SK-N-SH (cell line): ENCODE data around the gene SOD1. TPM values are rescaled to one million over a fixed set of nuclear protein-coding genes. Genes with fewer than 3 reads are reported as not detected.

Experiments used
- CTCF ChIA-PET: fragments of 300-600, 350-600 bp; formaldehyde crosslinking; extraction: SDS; loops from one replicate; lab custom pipeline; 2021; lab: Yijun Ruan, JAX
- POLR2A ChIA-PET: fragments of 350-600 bp; sonication (Branson Sonifier 250); formaldehyde crosslinking; extraction: SDS; loops from one replicate; lab custom pipeline; 2020; ENCODE audit warnings: antibody characterized with exemption, inconsistent platforms; lab: Yijun Ruan, JAX
- DNase-seq: peaks from one replicate; pipeline ENCODE4 v3.0.0; 2012
- H2AFZ ChIP-seq: fragments of 200-600 bp; sonication (generic); 2 replicates; pipeline ENCODE4 v1.8.1; 2016; ENCODE audit warnings: antibody characterized with exemption, mild to moderate bottlenecking, low read depth
- H3F3A ChIP-seq: fragments of 200-600 bp; sonication (generic); replicated peaks from 2 replicates; pipeline ENCODE3; 2016; ENCODE audit warnings: antibody characterized with exemption, mild to moderate bottlenecking; ENCODE audit not compliant: insufficient read depth
- H3K27ac ChIP-seq, 2 experiments: fragments of 200-500 bp in 1 of 2; fragments of 200-600 bp in 1 of 2; sonication (Bioruptor generic) in 1 of 2; sonication (generic), shearing (Covaris generic) in 1 of 2; 2 replicates each; pipeline versions ENCODE4 v1.5.1 to v1.6.1; 2014 to 2016; ENCODE audit warnings: low read depth in 2 of 2, inconsistent platforms in 1 of 2, low read length in 1 of 2, mild to moderate bottlenecking in 1 of 2, mixed read lengths in 1 of 2
- H3K27me3 ChIP-seq: fragments of 200-600 bp; sonication (generic), shearing (Covaris generic); 2 replicates; pipeline ENCODE4 v1.6.1; 2016; ENCODE audit warnings: mixed run types; ENCODE audit not compliant: insufficient read depth
- H3K36me3 ChIP-seq, 2 experiments: fragments of 200-500 bp in 1 of 2; fragments of 200-600 bp in 1 of 2; sonication (Bioruptor generic) in 1 of 2; sonication (generic) in 1 of 2; replicated peaks in 1 of 2; 2 replicates each; pipeline versions ENCODE3 to v1.5.1; 2014 to 2016; ENCODE audit warnings: low read length in 1 of 2, mild to moderate bottlenecking in 1 of 2; ENCODE audit not compliant: insufficient read depth in 2 of 2, control insufficient read depth in 1 of 2
- H3K4me1 ChIP-seq, 2 experiments: fragments of 200-500 bp in 1 of 2; fragments of 200-600 bp in 1 of 2; sonication (Bioruptor generic) in 1 of 2; sonication (generic), shearing (Covaris generic) in 1 of 2; 2 replicates each; pipeline versions ENCODE4 v1.5.1 to v1.6.1; 2014 to 2016; ENCODE audit warnings: low read depth in 1 of 2, low read length in 1 of 2, mixed run types in 1 of 2; ENCODE audit not compliant: insufficient read depth in 2 of 2, control insufficient read depth in 1 of 2
- H3K4me2 ChIP-seq: fragments of 200-600 bp; sonication (generic), shearing (Covaris generic); 2 replicates; pipeline ENCODE4 v1.6.1; 2017; ENCODE audit warnings: mixed run types
- H3K4me3 ChIP-seq, 2 experiments: fragments of 200-500 bp in 1 of 2; fragments of 200-600 bp in 1 of 2; sonication (Bioruptor generic) in 1 of 2; sonication (generic), shearing (Covaris generic) in 1 of 2; 2 replicates each; pipeline versions ENCODE4 v1.5.1 to v1.8.1; 2014 to 2016; ENCODE audit warnings: low read depth in 2 of 2, inconsistent platforms in 1 of 2, low read length in 1 of 2, mild to moderate bottlenecking in 1 of 2, mixed read lengths in 1 of 2, moderate library complexity in 1 of 2
- H3K79me2 ChIP-seq: fragments of 200-600 bp; sonication (generic); 2 replicates; pipeline ENCODE4 v1.8.1; 2017; ENCODE audit warnings: mild to moderate bottlenecking; ENCODE audit not compliant: insufficient read depth
- H3K9ac ChIP-seq: fragments of 200-600 bp; sonication (generic); 2 replicates; pipeline ENCODE4 v1.6.1; 2017; ENCODE audit warnings: mixed run types
- H3K9me2 ChIP-seq: fragments of 200-600 bp; sonication (generic); 2 replicates; pipeline ENCODE4 v1.6.1; 2017; ENCODE audit warnings: mixed run types
- H3K9me3 ChIP-seq: fragments of 200-600 bp; sonication (generic); 2 replicates; pipeline ENCODE4 v1.6.1; 2017; ENCODE audit warnings: mixed run types, mild to moderate bottlenecking, moderate library complexity
- H4K20me1 ChIP-seq: fragments of 200-600 bp; sonication (generic); 2 replicates; pipeline ENCODE4 v1.6.1; 2017; ENCODE audit warnings: mild to moderate bottlenecking, mixed run types; ENCODE audit not compliant: insufficient read depth
- CTCF ChIP-seq: fragments of 200-600 bp; sonication (generic); IDR thresholded peaks from 2 replicates; pipeline ENCODE4 v1.6.1; 2017; ENCODE audit warnings: antibody characterized with exemption, mild to moderate bottlenecking, moderate library complexity
- EP300 ChIP-seq, 2 experiments: IDR thresholded peaks; 2 replicates each; pipeline versions ENCODE4 v1.4.0 to v1.6.1; 2012; ENCODE audit warnings: borderline replicate concordance in 1 of 2, low read depth in 1 of 2, low read length in 1 of 2
- FOSL2 ChIP-seq: IDR thresholded peaks from 2 replicates; pipeline ENCODE4 v1.4.0; 2012; ENCODE audit warnings: low read depth, mild to moderate bottlenecking, moderate library complexity, borderline replicate concordance
- FOXJ3 ChIP-seq: sonication (generic); formaldehyde crosslinking; IDR thresholded peaks from 2 replicates; pipeline ENCODE4 v1.5.1; 2020; ENCODE audit warnings: mild to moderate bottlenecking, missing genetic modification reagents
- GABPA ChIP-seq: IDR thresholded peaks from 2 replicates; pipeline ENCODE4 v1.4.0; 2012; ENCODE audit warnings: low read depth, mild to moderate bottlenecking
- JUND ChIP-seq: IDR thresholded peaks from 2 replicates; pipeline ENCODE4 v1.4.0; 2012
- MAX ChIP-seq: IDR thresholded peaks from 2 replicates; pipeline ENCODE4 v1.4.0; 2012; ENCODE audit warnings: low read depth
- PBX3 ChIP-seq: IDR thresholded peaks from 2 replicates; pipeline ENCODE4; 2012
- RFX5 ChIP-seq: IDR thresholded peaks from 2 replicates; pipeline ENCODE4 v1.6.1; 2012; ENCODE audit warnings: mild to moderate bottlenecking, improper control_type of control experiment, low read length
- RXRA ChIP-seq: IDR thresholded peaks from 2 replicates; pipeline ENCODE4 v1.4.0; 2012; ENCODE audit warnings: low read depth, mild to moderate bottlenecking, borderline replicate concordance
- SIN3A ChIP-seq: IDR thresholded peaks from 2 replicates; pipeline ENCODE4 v1.6.1; 2012; ENCODE audit warnings: low read depth, mild to moderate bottlenecking, low read length, moderate library complexity, borderline replicate concordance
- SMC3 ChIP-seq: IDR thresholded peaks from 2 replicates; pipeline ENCODE4 v1.6.1; 2012; ENCODE audit warnings: low read depth, low read length, improper control_type of control experiment
- TAF1 ChIP-seq: IDR thresholded peaks from 2 replicates; pipeline ENCODE4 v1.6.1; 2012; ENCODE audit warnings: low read depth, mild to moderate bottlenecking, low read length, moderate library complexity, borderline replicate concordance
- USF1 ChIP-seq: IDR thresholded peaks from 2 replicates; pipeline ENCODE4 v1.4.0; 2012; ENCODE audit warnings: low read depth, borderline replicate concordance
- USF2 ChIP-seq: fragments of 150-350 bp; IDR thresholded peaks from 2 replicates; pipeline ENCODE4 v1.6.1; 2017; ENCODE audit warnings: antibody characterized with exemption, low read length, low read depth, borderline replicate concordance
- ZBTB33 ChIP-seq: IDR thresholded peaks from 2 replicates; pipeline ENCODE4 v1.4.0; 2012; ENCODE audit warnings: low read depth, borderline replicate concordance
- WGBS: methylation state at CpG from one replicate; pipeline ENCODE4 v1.1.6; 2017; ENCODE audit warnings: low lambda C conversion rate; 5-methylcytosine and 5-hydroxymethylcytosine counted together
- polyA plus RNA-seq, 3 experiments: library from polyadenylated mRNA; depleted of rRNA; stranded (reverse); fragments of >200 nt; gene quantifications; 2 replicates each; pipeline ENCODE4 v1.2.3, GENCODE V29; 2012

SOD1 gene
- polyA plus RNA-seq, 1 of the 3 experiments (the other 2 are of a cell fraction) = 572 TPM

- TF ChIP-seq EP300 (IDR thresholded peaks at IDR 0.05; ENCODE audit: borderline replicate concordance in 1 of 2, low read depth in 1 of 2, low read length in 1 of 2) (no peak), JUND (no peak), MAX (no peak), FOSL2 (no peak), PBX3 (no peak), TAF1 (no peak), RXRA (no peak), FOXJ3 (CRISPR knock-in tag) (no peak), ZBTB33 (no peak), SMC3 (no peak), RFX5 (no peak), CTCF (no peak), USF2 (no peak), SIN3A (no peak), GABPA (no peak), USF1 (no peak)
- TF ChIP-seq, all 33 proteins: peak for 0
- Histone ChIP-seq H3K4me3 (no peak overlapping the region), H3F3A (no peaks in the 10 kb centered on the region), H3K4me1 (no peaks in the 10 kb centered on the region), H3K9me3 (no peaks in the 10 kb centered on the region), H3K9ac (no peak overlapping the region), H3K79me2 (no peaks in the 10 kb centered on the region), H3K9me2 (no peaks in the 10 kb centered on the region), H3K36me3 (no peaks in the 10 kb centered on the region), H3K27ac (no peak overlapping the region), H4K20me1 (no peaks in the 10 kb centered on the region), H2AFZ (no peak overlapping the region), H3K27me3 (no peaks in the 10 kb centered on the region), H3K4me2 (no peak overlapping the region)
- ChIA-PET POLR2A (no interaction called here), CTCF (interaction anchor here (1.0 kb wide), 1 partner anchor 11 kb away, joined by 4 read pairs; no protein-coding TSS in a partner anchor)
- WGBS = 80% methylated on average over 9 of the region's 9 CpGs
- no peak for DNase-seq
Measured at GRCh38 chr21:31616216-31616615, 43.3 kb upstream of the SOD1 start.
